WTC11 (cell line): Measurements from ENCODE around the gene ADAM11. TPM values are rescaled to one million over a fixed set of nuclear protein-coding genes. Genes with fewer than 3 reads are reported as not detected.

Experiments used
- ATAC-seq: fragments of 200-7000 bp; cut with Tn5 transposase; 2 replicates; pipeline ENCODE4 v1.10.0; 2021; ENCODE audit warnings: mild to moderate bottlenecking, moderate library complexity
- CTCF ChIA-PET: fragments of 300-600 bp; sonication (Branson Sonifier 250); formaldehyde crosslinking; loops from one replicate; lab custom pipeline; 2021; ENCODE audit warnings: antibody characterized with exemption; lab: Charles Lee
- POLR2A ChIA-PET: fragments of 350-600 bp; sonication (Branson Sonifier 250); formaldehyde crosslinking; loops from one replicate; lab custom pipeline; 2021; ENCODE audit warnings: antibody characterized with exemption; lab: Charles Lee
- DNase-seq: peaks from one replicate; pipeline ENCODE4 v3.0.0; 2021; ENCODE audit warnings: low spot score
- H3K27ac Mint-ChIP-seq: 2 replicates; pipeline ENCODE4 v1.8.0; 2021; ENCODE audit warnings: mixed read lengths
- H3K27me3 Mint-ChIP-seq: 2 replicates; pipeline ENCODE4 v1.8.0; 2021; ENCODE audit warnings: low read depth, mild to moderate bottlenecking, moderate library complexity, mixed read lengths
- H3K36me3 Mint-ChIP-seq: 2 replicates; pipeline ENCODE4 v1.8.0; 2021; ENCODE audit warnings: mixed read lengths
- H3K4me1 Mint-ChIP-seq: 2 replicates; pipeline ENCODE4 v1.8.0; 2022; ENCODE audit warnings: mixed read lengths
- H3K4me3 Mint-ChIP-seq: 2 replicates; pipeline ENCODE4 v1.8.0; 2021; ENCODE audit warnings: mild to moderate bottlenecking, moderate library complexity, mixed read lengths
- H3K9me3 Mint-ChIP-seq: 2 replicates; pipeline ENCODE4 v1.8.0; 2021; ENCODE audit warnings: mixed read lengths
- AR ChIP-seq: fragments of 250-450 bp; sonication (Bioruptor Pico); IDR thresholded peaks from 2 replicates; pipeline ENCODE4 v1.9.0; 2021; ENCODE audit warnings: mild to moderate bottlenecking
- ATF2 ChIP-seq: sonication (generic); formaldehyde crosslinking; IDR thresholded peaks from 2 replicates; pipeline ENCODE4 v1.8.1; 2022; ENCODE audit warnings: low read depth, missing genetic modification reagents, borderline replicate concordance
- CREM ChIP-seq: sonication (generic); formaldehyde crosslinking; IDR thresholded peaks from 2 replicates; pipeline ENCODE4 v1.8.1; 2022; ENCODE audit warnings: mild to moderate bottlenecking, missing genetic modification reagents, moderate library complexity
- E2F1 ChIP-seq: sonication (generic); formaldehyde crosslinking; IDR thresholded peaks from 2 replicates; pipeline ENCODE4 v1.8.0; 2022; ENCODE audit warnings: mild to moderate bottlenecking, missing genetic modification reagents
- E2F5 ChIP-seq: sonication (generic); formaldehyde crosslinking; IDR thresholded peaks from 2 replicates; pipeline ENCODE4 v1.8.1; 2022; ENCODE audit warnings: mild to moderate bottlenecking, moderate library complexity, missing genetic modification reagents
- ERG ChIP-seq: fragments of 250-450 bp; sonication (Bioruptor Pico); IDR thresholded peaks from 2 replicates; pipeline ENCODE4 v1.8.0; 2021; ENCODE audit warnings: mild to moderate bottlenecking
- ESRRA ChIP-seq: sonication (generic); formaldehyde crosslinking; IDR thresholded peaks from 2 replicates; pipeline ENCODE4 v1.8.1; 2022; ENCODE audit warnings: mild to moderate bottlenecking, missing genetic modification reagents, borderline replicate concordance
- GTF2I ChIP-seq: fragments of 250-450 bp; sonication (Bioruptor Pico); conservative IDR thresholded peaks from 2 replicates; pipeline ENCODE4 v1.4.0; 2021; ENCODE audit warnings: mild to moderate bottlenecking
- HMGA2 ChIP-seq: fragments of 250-450 bp; sonication (Bioruptor Pico); IDR thresholded peaks from 2 replicates; pipeline ENCODE4 v1.4.0; 2021; ENCODE audit warnings: mild to moderate bottlenecking, moderate library complexity
- IRF1 ChIP-seq: sonication (generic); formaldehyde crosslinking; IDR thresholded peaks from 2 replicates; pipeline ENCODE4 v1.8.0; 2023; ENCODE audit warnings: missing genetic modification reagents
- KAT7 ChIP-seq: sonication (generic); formaldehyde crosslinking; IDR thresholded peaks from 2 replicates; pipeline ENCODE4 v1.8.1; 2023; ENCODE audit warnings: missing genetic modification reagents, mild to moderate bottlenecking, borderline replicate concordance
- MAX ChIP-seq: sonication (generic); formaldehyde crosslinking; IDR thresholded peaks from 2 replicates; pipeline ENCODE4 v1.8.0; 2022; ENCODE audit warnings: mild to moderate bottlenecking, missing genetic modification reagents
- MYBL2 ChIP-seq: sonication (generic); formaldehyde crosslinking; IDR thresholded peaks from 2 replicates; pipeline ENCODE4 v1.8.1; 2023; ENCODE audit warnings: mild to moderate bottlenecking, moderate library complexity, missing genetic modification reagents
- SMAD3 ChIP-seq: sonication (generic); formaldehyde crosslinking; IDR thresholded peaks from 2 replicates; pipeline ENCODE4 v1.8.0; 2022; ENCODE audit warnings: missing genetic modification reagents, mild to moderate bottlenecking, borderline replicate concordance
- TCF7 ChIP-seq: sonication (generic); formaldehyde crosslinking; IDR thresholded peaks from 2 replicates; pipeline ENCODE4 v1.8.0; 2022; ENCODE audit warnings: mild to moderate bottlenecking, low read depth, missing genetic modification reagents, moderate library complexity
- TP53 ChIP-seq: sonication (generic); formaldehyde crosslinking; IDR thresholded peaks from 2 replicates; pipeline ENCODE4 v1.8.1; 2023; ENCODE audit warnings: mild to moderate bottlenecking, missing genetic modification reagents
- USF1 ChIP-seq: sonication (generic); formaldehyde crosslinking; IDR thresholded peaks from 2 replicates; pipeline ENCODE4 v1.8.0; 2022; ENCODE audit warnings: mild to moderate bottlenecking, missing genetic modification reagents
- USF2 ChIP-seq: sonication (generic); formaldehyde crosslinking; IDR thresholded peaks from 2 replicates; pipeline ENCODE4 v1.8.1; 2023; ENCODE audit warnings: mild to moderate bottlenecking, missing genetic modification reagents, moderate library complexity
- ZBTB21 ChIP-seq: sonication (generic); formaldehyde crosslinking; IDR thresholded peaks from 2 replicates; pipeline ENCODE4 v1.8.1; 2023; ENCODE audit warnings: mild to moderate bottlenecking, missing genetic modification reagents, borderline replicate concordance
- ZNF121 ChIP-seq: sonication (generic); formaldehyde crosslinking; IDR thresholded peaks from 2 replicates; pipeline ENCODE4 v1.8.0; 2023; ENCODE audit warnings: missing genetic modification reagents
- total RNA-seq: library from RNA; stranded (reverse); gene quantifications from 3 replicates; pipeline ENCODE4 v1.2.3, GENCODE V29; 2021

ADAM11 gene
- total RNA-seq, 1 experiment from 2014 or later: 3.0 TPM

- TF ChIP-seq ATF2: no peak
- 0 out of 2 replicates have a peak, but pooled peaks have one; percentile 6 for TF ChIP-seq TP53 (CRISPR knock-in tag)
- 0 out of 2 replicates have a peak, but pooled peaks have one; percentile 18 for TF ChIP-seq MAX
- no peak for TF ChIP-seq TCF7 (CRISPR knock-in tag)
- TF ChIP-seq ZBTB21 (CRISPR knock-in tag): no peak
- TF ChIP-seq SMAD3 (CRISPR knock-in tag): 0 out of 2 replicates have a peak, but pooled peaks have one; percentile 21
- no peak for TF ChIP-seq MYBL2 (CRISPR knock-in tag)
- 0 out of 2 replicates have a peak, but pooled peaks have one; percentile 16 for TF ChIP-seq KAT7 (CRISPR knock-in tag)
- no peak for TF ChIP-seq AR (CRISPR knock-in tag)
- TF ChIP-seq E2F1 (CRISPR knock-in tag): no peak
- no peak for TF ChIP-seq HMGA2 (CRISPR knock-in tag)
Observed at GRCh38 chr17:44829523-44830358, 71.0 kb downstream of the ADAM11 start, which contains the start of gene GJC1 (continued).

- Mint-ChIP-seq H3K36me3 (no peaks in the 10 kb centered on the region), H3K4me3 (peak overlapping the region; percentile 89), H3K4me1 (peaks cover 47% of the 10 kb centered on the region), H3K27ac (peak overlapping the region; percentile 96), H3K27me3 (peaks cover 6% of the 10 kb centered on the region), H3K9me3 (no peaks in the 10 kb centered on the region)
- DNase-seq (peak; percentile 65), ATAC-seq (peak; percentile 49)
- POLR2A ChIA-PET: interaction anchor here (0.6 kb wide), 1 partner anchor 60 kb away, joined by 6 read pairs; no protein-coding TSS in a partner anchor
- CTCF ChIA-PET: interaction anchor here (0.6 to 3.2 kb wide), 6 partner anchors 10 to 89 kb away, joined by 3 to 25 read pairs (median 4); no protein-coding TSS in a partner anchor
- 0 out of 2 replicates have a peak, but pooled peaks have one; percentile 9 for TF ChIP-seq TP53 (CRISPR knock-in tag)
- no peak; the same call in 1 of the 2 replicates for TF ChIP-seq CREM (CRISPR knock-in tag)
- TF ChIP-seq USF2 (CRISPR knock-in tag): peak; percentile 57; the same call in 1 of the 2 replicates
- TF ChIP-seq ERG: 0 out of 2 replicates have a peak, but pooled peaks have one; percentile 56
- 0 out of 2 replicates have a peak, but pooled peaks have one; percentile 29 for TF ChIP-seq MAX
- TF ChIP-seq KAT7 (CRISPR knock-in tag): 0 out of 2 replicates have a peak, but pooled peaks have one; percentile 7
- peak; percentile 13; the same call in 1 of the 2 replicates for TF ChIP-seq E2F5 (CRISPR knock-in tag)
- 0 out of 2 replicates have a peak, but pooled peaks have one; percentile 49 for TF ChIP-seq IRF1 (CRISPR knock-in tag)
- TF ChIP-seq ZNF121 (CRISPR knock-in tag): no peak
- TF ChIP-seq ESRRA (CRISPR knock-in tag): 0 out of 2 replicates have a peak, but pooled peaks have one; percentile 17
- TF ChIP-seq HMGA2 (CRISPR knock-in tag): no peak
- peak; percentile 38; the same call in 1 of the 2 replicates for TF ChIP-seq USF1
- no peak for TF ChIP-seq GTF2I
Observed at GRCh38 chr17:44830359-44831288, 71.8 kb downstream of the ADAM11 start.
